Activated naive CD4-positive, alpha-beta T cell treated with anti-CD3 and anti-CD28 coated beads, Interleukin-2, amount 50 U/mL, for 72 hours (primary cell): ENCODE results near the gene GRIN1. TPM values are rescaled to one million over a fixed set of nuclear protein-coding genes. Genes with fewer than 3 reads are reported as not detected.
A peak's percentile ranks its signal among the peaks of the same experiment; 100 is the strongest.
"Not testable (repeated sequence)": the region's sequence is repeated elsewhere in the genome, so short reads cannot be mapped to it uniquely, and the experiment has no call there.

Source experiments
- ATAC-seq, 2 donors: fragments of 150-1000 bp; cut with Tn5 transposase; 2 replicates each; pipeline ENCODE4 v1.10.0; 2021; ENCODE audit warnings: mild to moderate bottlenecking in 2 of 2, moderate library complexity in 2 of 2
- DNase-seq, 2 donors: peaks; one replicate each; pipeline ENCODE4 v3.0.0; 2021 to 2022; ENCODE audit warnings: low spot score in 2 of 2
- H3K27ac Mint-ChIP-seq, 2 donors: one replicate each; pipeline ENCODE4 v1.8.0; 2022; ENCODE audit warnings: mild to moderate bottlenecking in 2 of 2, mixed read lengths in 2 of 2
- H3K36me3 Mint-ChIP-seq, 2 donors: one replicate each; pipeline ENCODE4 v1.8.0; 2022; ENCODE audit warnings: mixed read lengths in 2 of 2
- H3K9me3 Mint-ChIP-seq, 2 donors: one replicate each; pipeline ENCODE4 v1.8.0; 2022; ENCODE audit warnings: mixed read lengths in 2 of 2
- total RNA-seq, 2 donors: library from RNA; stranded (reverse); gene quantifications; one replicate each; pipeline ENCODE4 v1.2.3, GENCODE V29; 2022

Gene GRIN1
- total RNA-seq, 2 donors from 2014 or later: 0.10 TPM; not detected in 1

GRCh38 chr9:137121927-137122795, 16.8 kb upstream of the GRIN1 start:
- not testable (repeated sequence) for H3K9me3 Mint-ChIP-seq, DNase-seq, H3K36me3 Mint-ChIP-seq, H3K27ac Mint-ChIP-seq
- peak in 1 of 2 donors; percentile 43 for ATAC-seq

DNA sequence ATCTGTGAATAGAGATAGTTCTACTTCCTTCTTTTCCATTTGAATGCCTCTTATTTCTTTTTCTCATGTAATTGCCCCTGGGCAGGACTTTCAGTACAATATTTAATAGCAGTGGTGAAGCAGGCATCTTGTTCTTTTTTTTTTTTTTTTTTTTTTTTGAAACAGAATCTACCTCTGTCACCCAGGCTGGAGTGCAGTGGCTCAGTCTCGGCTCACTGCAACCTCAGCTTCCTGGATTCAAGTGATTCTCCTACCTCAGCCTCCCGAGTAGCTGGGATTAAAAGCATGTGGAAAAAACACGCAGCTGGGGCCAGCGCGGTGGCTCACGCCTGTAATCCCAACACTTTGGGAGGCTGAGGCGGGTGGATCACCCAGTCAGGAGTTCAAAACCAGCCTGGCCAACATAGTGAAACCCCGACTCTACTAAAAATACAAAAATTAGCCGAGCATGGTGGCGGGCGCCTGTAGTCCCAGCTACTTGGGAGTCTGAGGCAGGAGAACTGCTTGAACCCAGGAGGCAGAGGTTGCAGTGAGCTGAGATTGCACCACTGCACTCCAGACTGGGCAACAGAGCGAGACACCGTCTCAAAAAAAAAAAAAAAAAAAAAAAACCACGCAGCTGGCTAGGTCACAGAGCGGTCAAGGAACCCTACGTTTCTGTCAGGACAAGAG, 16.0 kb upstream of the GRIN1 start:
- H3K27ac Mint-ChIP-seq, DNase-seq, H3K36me3 Mint-ChIP-seq, ATAC-seq, H3K9me3 Mint-ChIP-seq: not testable (repeated sequence)

GRCh38 chr9:137123468-137123837, 15.5 kb upstream of the GRIN1 start:
- no peak for ATAC-seq
- no peak for DNase-seq
- Mint-ChIP-seq H3K9me3 (no peaks in the 10 kb centered on the region), H3K36me3 (peaks cover 8 to 11% of the 10 kb centered on the region in 2 donors), H3K27ac (no peak overlapping the region)

DNA sequence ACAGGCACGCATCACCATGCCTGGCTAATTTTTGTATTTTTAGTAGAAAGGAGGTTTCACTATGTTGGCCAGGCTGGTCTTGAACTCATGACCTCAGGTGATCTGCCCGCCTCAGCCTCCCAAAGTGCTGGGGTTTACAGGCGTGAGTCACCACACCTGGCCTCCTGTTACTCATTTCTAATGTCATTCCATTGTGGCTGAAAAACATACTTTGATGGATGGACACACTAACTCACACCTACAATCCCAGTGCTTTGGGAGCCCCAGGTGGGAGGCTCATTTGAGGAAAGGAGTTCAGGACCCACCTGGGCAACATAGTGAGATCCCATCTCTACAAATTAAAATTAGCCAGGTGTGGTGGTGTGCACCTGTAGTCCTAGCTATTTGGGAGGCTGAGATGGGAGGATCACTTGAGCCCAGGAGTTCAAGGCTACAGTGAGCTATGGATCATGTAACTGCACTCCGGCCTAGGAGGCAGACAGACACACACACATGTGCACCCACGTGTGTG, 14.9 kb upstream of the GRIN1 start:
- not testable (repeated sequence) for H3K9me3 Mint-ChIP-seq, H3K27ac Mint-ChIP-seq, ATAC-seq, DNase-seq
- peaks cover 13 to 16% of the 10 kb centered on the region in 2 donors for H3K36me3 Mint-ChIP-seq

DNA sequence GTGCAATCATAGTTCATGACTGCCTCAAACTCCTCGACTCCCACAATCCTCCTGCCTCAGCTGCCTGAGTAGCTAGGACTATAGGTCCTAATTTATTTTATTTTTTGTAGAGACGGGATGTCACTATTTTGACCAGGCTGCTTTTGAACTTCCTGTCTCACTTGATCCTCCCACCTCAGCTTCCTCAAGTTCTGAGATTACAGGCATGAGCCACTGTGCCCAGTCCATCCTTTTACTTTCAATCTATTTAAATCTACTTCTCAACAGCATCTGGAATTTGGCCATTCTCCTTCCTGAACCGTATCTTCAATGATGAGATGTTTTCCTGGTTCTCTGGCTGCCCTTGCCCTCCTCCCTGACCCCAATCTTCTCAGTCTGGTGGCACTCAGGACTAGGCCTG, 12.2 kb upstream of the GRIN1 start:
- DNase-seq (no peak), ATAC-seq (no peak)
- Mint-ChIP-seq H3K36me3 (peaks cover 13 to 16% of the 10 kb centered on the region in 2 donors), H3K9me3 (no peaks in the 10 kb centered on the region), H3K27ac (peak overlapping the region; percentile 85 to 86)

DNA sequence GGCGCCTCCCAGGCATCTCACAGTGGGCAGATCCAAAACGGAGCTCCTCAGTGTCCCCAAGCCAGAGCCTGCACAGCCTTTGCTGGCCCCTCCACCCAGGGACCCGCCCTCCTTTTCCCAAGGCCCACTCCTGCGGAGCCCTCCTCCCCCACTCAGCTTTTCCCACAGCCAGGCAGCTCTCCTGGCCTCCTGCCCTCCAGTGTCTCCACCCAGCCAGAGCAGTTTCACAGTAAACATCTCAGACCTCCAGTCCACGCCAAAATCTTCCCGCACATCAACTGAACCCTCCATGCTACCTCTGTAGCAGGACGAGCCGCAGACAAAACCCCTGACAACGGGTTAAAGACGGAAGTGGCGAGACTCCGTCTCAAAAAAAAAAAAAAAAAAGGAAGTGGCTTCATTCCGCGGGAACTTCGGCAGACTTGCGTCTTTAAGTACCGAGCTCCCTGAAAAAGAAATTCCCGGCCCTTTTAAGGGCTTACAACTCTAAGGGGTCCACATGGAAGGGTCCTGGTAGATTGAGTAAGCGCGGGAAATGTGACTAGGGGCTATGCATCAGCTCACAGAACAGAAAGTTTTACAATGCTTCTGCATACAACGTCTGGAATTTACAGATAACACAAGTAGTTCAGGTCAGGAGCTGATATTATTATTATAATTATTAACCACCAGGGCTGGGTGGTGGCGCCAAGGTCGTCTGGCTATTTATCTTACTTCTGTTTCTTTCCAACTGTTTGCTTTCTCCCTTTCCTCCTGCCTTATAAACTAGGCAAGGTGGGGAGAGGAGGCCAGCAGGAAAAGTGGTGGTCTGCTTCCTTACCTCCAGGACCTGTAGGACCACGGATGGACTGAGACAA, 11.4 kb upstream of the GRIN1 start:
- no peaks in the 10 kb centered on the region for H3K9me3 Mint-ChIP-seq
- peak in 1 of 2 donors; percentile 7 for ATAC-seq
- H3K36me3 Mint-ChIP-seq: peaks cover 13 to 16% of the 10 kb centered on the region in 2 donors
- peak overlapping the region; percentile 86 to 89 for H3K27ac Mint-ChIP-seq
- DNase-seq: no peak

DNA sequence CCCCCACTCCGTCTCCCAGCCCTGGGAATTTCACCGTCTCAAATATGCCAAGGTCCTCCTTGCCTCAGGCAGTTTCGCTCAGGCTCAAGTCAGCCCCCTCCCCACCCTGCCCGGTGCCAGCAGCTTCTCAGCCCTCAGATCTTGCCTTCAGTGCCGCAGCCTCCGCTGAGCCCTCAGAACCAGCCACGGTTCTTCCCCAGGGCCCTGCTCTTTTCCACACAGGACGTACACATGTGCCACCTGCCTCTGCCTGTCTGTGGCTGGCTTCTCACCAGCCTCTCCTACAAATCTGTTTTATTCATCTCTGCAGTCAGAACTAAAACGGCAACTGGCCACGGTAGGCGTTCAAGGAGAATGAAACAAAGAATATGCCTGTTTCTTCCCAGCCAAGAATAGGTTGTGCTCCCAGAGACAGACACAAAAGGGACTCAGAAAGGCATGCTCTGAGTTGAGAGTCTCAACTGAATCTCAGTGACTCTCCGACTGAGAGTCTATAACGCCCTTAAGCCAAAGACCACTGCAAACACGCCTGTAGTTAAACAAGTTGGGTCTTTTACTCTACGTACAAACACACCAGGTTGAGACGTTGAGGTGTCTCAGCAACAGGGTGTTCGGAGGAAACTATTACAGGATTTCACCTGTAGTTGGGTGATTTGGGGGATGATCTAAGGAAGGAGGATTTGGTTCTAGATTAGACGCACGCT, 10.6 kb upstream of the GRIN1 start:
- DNase-seq: peak in 1 of 2 donors; percentile 36
- peaks cover 13 to 16% of the 10 kb centered on the region in 2 donors for H3K36me3 Mint-ChIP-seq
- no peaks in the 10 kb centered on the region for H3K9me3 Mint-ChIP-seq
- peak; percentile 5 to 28 for ATAC-seq
- H3K27ac Mint-ChIP-seq: peak overlapping the region; percentile 86 to 89

- H3K9me3 Mint-ChIP-seq: no peaks in the 10 kb centered on the region
- H3K36me3 Mint-ChIP-seq: peaks cover 13 to 16% of the 10 kb centered on the region in 2 donors
- peak; percentile 1 to 7 for ATAC-seq
- H3K27ac Mint-ChIP-seq: peak overlapping the region; percentile 86 to 89
- no peak for DNase-seq
Measured at GRCh38 chr9:137128862-137129455, 10.0 kb upstream of the GRIN1 start.

- no peaks in the 10 kb centered on the region for H3K9me3 Mint-ChIP-seq
- peak overlapping the region; percentile 60 to 86 for H3K27ac Mint-ChIP-seq
- ATAC-seq (peak; percentile 96 to 97), DNase-seq (peak; percentile 89 to 91)
- H3K36me3 Mint-ChIP-seq: peaks cover 13 to 16% of the 10 kb centered on the region in 2 donors
Measured at GRCh38 chr9:137129456-137130175, 9.3 kb upstream of the GRIN1 start.

DNA sequence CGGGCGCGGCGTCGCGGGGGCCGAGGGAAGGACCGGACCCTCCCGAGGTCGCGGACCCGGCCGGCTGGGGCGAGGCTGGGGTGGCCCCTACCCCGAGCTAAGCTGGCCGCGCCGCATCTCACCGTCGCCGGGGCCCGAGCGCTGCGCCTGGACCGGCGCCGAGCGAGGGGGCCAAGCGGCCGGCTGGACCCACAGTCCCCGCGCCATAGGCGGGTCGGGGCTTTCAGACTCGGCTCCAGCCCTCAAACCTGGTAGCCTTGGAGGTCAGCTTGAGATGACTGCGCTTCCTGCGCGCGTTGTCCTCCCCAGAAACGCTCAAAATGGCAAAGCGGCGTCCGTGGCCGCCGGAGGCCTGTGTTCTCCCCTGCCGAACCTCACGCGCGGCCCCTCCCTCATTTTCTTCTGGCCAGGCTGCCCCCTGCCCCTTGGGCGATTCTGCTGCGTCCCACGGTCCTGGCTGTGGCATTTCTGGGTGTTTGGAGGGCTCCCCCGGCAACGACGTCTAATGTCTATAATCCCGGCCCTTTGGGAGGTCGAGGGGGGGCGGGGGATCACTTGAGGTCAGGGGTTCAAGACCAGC, 8.7 kb upstream of the GRIN1 start:
- ATAC-seq (peak in 1 of 2 donors; percentile 9), DNase-seq (no peak)
- H3K27ac Mint-ChIP-seq: no peak overlapping the region
- peaks cover 13 to 16% of the 10 kb centered on the region in 2 donors for H3K36me3 Mint-ChIP-seq
- no peaks in the 10 kb centered on the region for H3K9me3 Mint-ChIP-seq

GRCh38 chr9:137134191-137134590, 4.8 kb upstream of the GRIN1 start:
- no peaks in the 10 kb centered on the region for H3K9me3 Mint-ChIP-seq
- no peaks in the 10 kb centered on the region for H3K36me3 Mint-ChIP-seq
- DNase-seq (no peak), ATAC-seq (no peak)
- H3K27ac Mint-ChIP-seq: no peak overlapping the region

DNA sequence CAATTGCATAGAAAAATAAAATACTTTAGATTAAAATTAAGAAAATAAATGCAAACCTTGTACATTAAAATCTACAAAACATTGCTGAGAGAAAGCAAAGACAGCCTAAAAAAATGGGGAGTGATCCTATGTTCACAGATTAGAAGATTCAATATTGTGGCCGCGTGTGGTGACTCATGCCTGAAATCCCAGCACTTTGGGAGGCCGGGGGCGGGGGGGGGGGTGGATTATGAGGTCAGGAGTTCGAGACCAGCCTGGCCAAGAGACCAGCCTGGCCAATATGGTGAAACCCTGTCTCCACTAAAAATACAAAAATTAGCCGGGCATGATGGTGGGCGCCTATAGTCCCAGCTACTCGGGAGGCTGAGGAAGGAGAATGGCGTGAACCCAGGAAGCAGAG, 3.8 kb upstream of the GRIN1 start:
- H3K9me3 Mint-ChIP-seq, ATAC-seq, DNase-seq, H3K27ac Mint-ChIP-seq, H3K36me3 Mint-ChIP-seq: not testable (repeated sequence)

GRCh38 chr9:137136261-137136880, 2.6 kb upstream of the GRIN1 start:
- DNase-seq: no peak
- no peak for ATAC-seq
- H3K27ac Mint-ChIP-seq: no peak overlapping the region
- peaks cover 0 to 6% of the 10 kb centered on the region in 2 donors for H3K36me3 Mint-ChIP-seq
- no peaks in the 10 kb centered on the region for H3K9me3 Mint-ChIP-seq

DNA sequence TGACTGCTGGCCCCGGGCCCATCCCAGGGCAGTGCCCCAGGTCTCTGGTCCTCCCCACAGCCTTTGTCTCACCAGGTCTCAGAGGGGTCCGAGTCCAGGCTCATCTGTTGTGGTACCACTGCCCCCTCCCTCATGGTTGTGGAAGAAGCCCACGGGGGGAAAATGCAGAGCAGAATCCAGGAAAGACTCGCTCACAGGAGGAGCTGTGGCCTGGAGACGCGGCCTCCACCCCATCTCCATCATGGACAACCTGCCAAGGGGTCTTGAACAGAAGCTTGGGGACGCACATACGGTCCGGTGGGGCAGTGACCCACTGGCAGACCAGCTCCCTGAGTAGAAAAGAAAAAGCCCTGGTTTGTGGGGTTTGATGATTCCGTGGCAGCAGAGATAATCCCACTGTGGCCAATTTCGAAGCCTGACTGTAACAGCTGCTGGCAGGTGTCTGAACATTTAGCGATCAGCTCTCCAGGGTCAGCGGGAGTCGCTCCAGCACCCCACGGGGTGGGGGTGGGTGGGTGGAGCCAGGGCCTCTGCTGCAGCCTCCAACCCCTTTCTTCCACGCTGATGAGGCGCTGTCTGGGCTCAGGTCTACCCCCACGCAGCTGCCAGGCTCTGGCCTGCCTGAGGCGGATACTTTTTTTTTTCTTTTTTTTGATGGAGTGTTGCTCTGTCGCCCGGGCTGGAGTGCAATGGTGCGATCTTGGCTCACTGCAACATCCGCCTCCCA, 1.9 kb upstream of the GRIN1 start:
- ATAC-seq (no peak), DNase-seq (no peak)
- peaks cover 0 to 6% of the 10 kb centered on the region in 2 donors for H3K36me3 Mint-ChIP-seq
- H3K9me3 Mint-ChIP-seq: no peaks in the 10 kb centered on the region
- no peak overlapping the region for H3K27ac Mint-ChIP-seq
